ENCODE results near the gene CIRBP. TPM values are rescaled to one million over a fixed set of nuclear protein-coding genes. Genes with fewer than 3 reads are reported as not detected.

Gene CIRBP
- total and polyA plus RNA-seq, 2 of the 13 experiments (the other 11 are each of a cell fraction or from before 2014, with no cell fraction given) = 133 to 140 TPM

GRCh38 chr19:1249298-1249989 lies 19.7 kb upstream of the CIRBP start (continued):
- TF ChIP-seq ZFP91 (CRISPR knock-in tag; IDR thresholded peaks at IDR 0.05; ENCODE audit: borderline replicate concordance) (no peak), ZEB1 (IDR thresholded peaks at IDR 0.05; ENCODE audit: insufficient replicate concordance, low read depth) (no peak), ZNF350 (CRISPR knock-in tag; IDR thresholded peaks at IDR 0.05; ENCODE audit: borderline replicate concordance, low read depth) (no peak), MEIS2 (CRISPR knock-in tag; IDR thresholded peaks at IDR 0.05) (0 out of 2 replicates have a peak, but pooled peaks have one; percentile 15), KDM4B (CRISPR knock-in tag; IDR thresholded peaks at IDR 0.05) (no peak), ZNF326 (CRISPR knock-in tag; IDR thresholded peaks at IDR 0.05; ENCODE audit: borderline replicate concordance) (no peak), ZNF260 (CRISPR knock-in tag; IDR thresholded peaks at IDR 0.05; ENCODE audit: borderline replicate concordance, low read depth) (no peak), FOXA3 (CRISPR knock-in tag; IDR thresholded peaks at IDR 0.05) (no peak), ZNF670 (CRISPR knock-in tag; IDR thresholded peaks at IDR 0.05; ENCODE audit: borderline replicate concordance) (no peak), TCF7L2 (IDR thresholded peaks at IDR 0.05; ENCODE audit: low read depth, low read length) (no peak), RBFOX2 (IDR thresholded peaks at IDR 0.05; ENCODE audit: low read depth, low read length) (peak; percentile 95), POGK (CRISPR knock-in tag; conservative IDR thresholded peaks at IDR 0.05) (no peak; the same call in 1 of the 2 replicates), ZNF550 (CRISPR knock-in tag; IDR thresholded peaks at IDR 0.05; ENCODE audit: borderline replicate concordance) (no peak), PRDM10 (CRISPR knock-in tag; IDR thresholded peaks at IDR 0.05; ENCODE audit: low read depth) (no peak), EEA1 (CRISPR knock-in tag; IDR thresholded peaks at IDR 0.05; ENCODE audit: borderline replicate concordance) (no peak), HMGA1 (CRISPR knock-in tag; conservative IDR thresholded peaks at IDR 0.05) (no peak), FOXK2 (IDR thresholded peaks at IDR 0.05) (no peak), PHB2 (IDR thresholded peaks at IDR 0.05; ENCODE audit: partially characterized antibody) (no peak), PITX1 (CRISPR knock-in tag; IDR thresholded peaks at IDR 0.05) (no peak), ZNF574 (CRISPR knock-in tag; IDR thresholded peaks at IDR 0.05) (peak; percentile 20; the same call in 1 of the 2 replicates)

All from HepG2 (cell line).